ENCODE results near the gene TOB1. TPM values are rescaled to one million over a fixed set of nuclear protein-coding genes. Genes with fewer than 3 reads are reported as not detected.
A peak's percentile ranks its signal among the peaks of the same experiment; 100 is the strongest.

Gene TOB1
- total RNA-seq, 2 experiments from 2014 or later: 40.7 to 44.7 TPM

DNA sequence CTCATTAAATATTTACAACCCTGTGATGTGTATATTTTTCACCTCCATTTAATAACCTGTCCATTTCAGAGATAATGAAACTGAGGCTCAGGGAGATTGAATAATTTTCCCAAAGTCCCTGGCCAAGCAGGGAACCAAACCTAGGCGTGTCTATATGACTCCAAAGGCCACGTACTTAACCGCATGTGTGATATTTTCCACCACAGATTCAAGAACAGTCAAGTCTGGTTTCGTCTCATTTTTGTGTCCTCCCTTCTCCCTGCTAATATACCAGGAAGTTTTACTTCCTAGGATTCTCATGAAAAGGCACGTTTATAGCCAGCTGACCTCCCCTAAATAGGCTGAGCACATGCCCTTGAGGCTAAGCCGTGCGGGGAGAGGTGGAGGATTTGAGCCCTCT lies 15.5 kb downstream of the TOB1 start:
- Mint-ChIP-seq H3K27ac (no peak overlapping the region), H3K9me3 (no peaks in the 10 kb centered on the region), H3K36me3 (ENCODE audit: low read depth) (no peaks in the 10 kb centered on the region), H3K4me3 (no peak overlapping the region), H3K27me3 (ENCODE audit: low read depth) (no peaks in the 10 kb centered on the region), H3K4me1 (ENCODE audit: low read depth) (peaks cover 14% of the 10 kb centered on the region)
- CTCF ChIA-PET: interaction anchor here (0.7 to 4.3 kb wide), 7 partner anchors 14 to 106 kb away, joined by 3 to 81 read pairs (median 10); partner anchors contain the start of gene TOB1
- DNase-seq: no peak
- intact Hi-C loops (cut with micrococcal nuclease): no loop called here

DNA sequence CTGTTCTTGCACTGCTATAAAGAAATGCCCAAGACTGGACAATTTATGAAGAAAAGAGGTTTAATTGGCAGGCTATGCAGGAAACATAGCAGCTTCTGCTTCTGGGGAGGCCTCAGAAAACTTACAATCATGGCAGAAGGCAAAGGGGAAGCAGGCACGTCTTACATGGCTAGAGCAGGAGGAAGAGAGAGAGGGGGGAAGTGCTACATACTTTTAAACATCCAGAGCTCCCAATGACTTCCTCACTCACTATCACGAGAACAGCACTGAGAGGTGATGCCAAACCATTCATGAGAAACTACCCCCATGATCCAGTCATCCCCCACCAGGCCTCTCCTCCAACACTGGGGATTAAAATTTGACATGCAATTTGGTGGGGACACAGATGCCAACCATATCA lies 17.4 kb downstream of the TOB1 start:
- no peak overlapping the region for H3K4me3 Mint-ChIP-seq
- no peaks in the 10 kb centered on the region for H3K9me3 Mint-ChIP-seq
- no peak for DNase-seq
- no peak overlapping the region for H3K27ac Mint-ChIP-seq
- H3K27me3 Mint-ChIP-seq (ENCODE audit: low read depth): no peaks in the 10 kb centered on the region
- CTCF ChIA-PET: interaction anchor here (0.7 to 4.3 kb wide), 6 partner anchors 11 to 108 kb away, joined by 3 to 22 read pairs (median 3); no protein-coding TSS in a partner anchor
- H3K36me3 Mint-ChIP-seq (ENCODE audit: low read depth): no peaks in the 10 kb centered on the region
- intact Hi-C loops (cut with micrococcal nuclease): no loop called here
- peaks cover 14% of the 10 kb centered on the region for H3K4me1 Mint-ChIP-seq (ENCODE audit: low read depth)

DNA sequence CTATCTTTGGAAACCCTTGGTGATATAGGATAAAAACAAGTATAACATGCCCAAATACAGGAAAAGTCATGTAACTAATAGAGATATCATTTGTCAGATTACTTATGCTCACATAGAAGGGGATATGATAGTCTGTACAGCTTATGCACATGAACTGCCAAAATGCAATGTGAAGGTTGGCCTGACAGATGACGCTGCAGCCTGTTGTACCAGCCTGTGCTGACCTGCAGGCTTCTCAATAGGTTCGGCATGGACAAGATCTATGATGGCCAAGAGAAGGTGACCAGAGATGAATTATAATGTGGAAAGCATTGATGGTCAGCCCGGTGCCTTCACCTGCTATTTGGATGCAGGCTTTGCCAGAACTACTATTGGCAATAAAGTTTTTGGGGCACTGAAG lies 18.1 kb downstream of the TOB1 start:
- CTCF ChIA-PET: interaction anchor here (0.7 to 4.3 kb wide), 5 partner anchors 11 to 109 kb away, joined by 3 to 22 read pairs (median 3); no protein-coding TSS in a partner anchor

DNA sequence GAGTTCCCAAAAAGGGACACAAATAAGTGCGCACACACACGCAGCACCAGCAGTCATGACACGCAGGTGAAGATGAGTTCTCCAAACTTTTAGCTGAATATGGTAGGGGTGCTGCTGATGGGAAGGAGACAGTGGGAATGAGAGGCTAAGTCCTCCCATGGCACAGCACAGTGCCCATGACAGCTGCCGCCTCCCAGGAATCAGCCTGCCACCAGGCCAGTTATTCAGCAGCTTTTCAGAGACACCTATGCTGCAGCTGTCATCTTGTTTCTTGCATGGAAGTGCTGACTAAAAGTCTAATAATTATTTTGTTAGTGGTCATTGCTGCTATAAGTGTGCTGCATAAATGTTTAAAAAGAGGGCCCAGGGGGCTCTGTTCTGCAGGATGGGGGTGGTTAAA lies 18.6 kb downstream of the TOB1 start:
- no peaks in the 10 kb centered on the region for H3K27me3 Mint-ChIP-seq (ENCODE audit: low read depth)
- no peak overlapping the region for H3K27ac Mint-ChIP-seq
- peaks cover 10% of the 10 kb centered on the region for H3K4me1 Mint-ChIP-seq (ENCODE audit: low read depth)
- no peak for DNase-seq
- no peak overlapping the region for H3K4me3 Mint-ChIP-seq
- H3K9me3 Mint-ChIP-seq: no peaks in the 10 kb centered on the region
- intact Hi-C loops (cut with micrococcal nuclease): no loop called here
- CTCF ChIA-PET: interaction anchor here (4.3 kb wide), 1 partner anchor 110 kb away, joined by 22 read pairs; no protein-coding TSS in a partner anchor
- no peaks in the 10 kb centered on the region for H3K36me3 Mint-ChIP-seq (ENCODE audit: low read depth)

More for the DNA sequence above, 18.1 kb downstream of the TOB1 start:
- Mint-ChIP-seq H3K27me3 (ENCODE audit: low read depth) (no peaks in the 10 kb centered on the region), H3K27ac (no peak overlapping the region), H3K9me3 (no peaks in the 10 kb centered on the region), H3K36me3 (ENCODE audit: low read depth) (no peaks in the 10 kb centered on the region), H3K4me3 (no peak overlapping the region), H3K4me1 (ENCODE audit: low read depth) (peaks cover 14% of the 10 kb centered on the region)
- no peak for DNase-seq
- intact Hi-C loops (cut with micrococcal nuclease): no loop called here

DNA sequence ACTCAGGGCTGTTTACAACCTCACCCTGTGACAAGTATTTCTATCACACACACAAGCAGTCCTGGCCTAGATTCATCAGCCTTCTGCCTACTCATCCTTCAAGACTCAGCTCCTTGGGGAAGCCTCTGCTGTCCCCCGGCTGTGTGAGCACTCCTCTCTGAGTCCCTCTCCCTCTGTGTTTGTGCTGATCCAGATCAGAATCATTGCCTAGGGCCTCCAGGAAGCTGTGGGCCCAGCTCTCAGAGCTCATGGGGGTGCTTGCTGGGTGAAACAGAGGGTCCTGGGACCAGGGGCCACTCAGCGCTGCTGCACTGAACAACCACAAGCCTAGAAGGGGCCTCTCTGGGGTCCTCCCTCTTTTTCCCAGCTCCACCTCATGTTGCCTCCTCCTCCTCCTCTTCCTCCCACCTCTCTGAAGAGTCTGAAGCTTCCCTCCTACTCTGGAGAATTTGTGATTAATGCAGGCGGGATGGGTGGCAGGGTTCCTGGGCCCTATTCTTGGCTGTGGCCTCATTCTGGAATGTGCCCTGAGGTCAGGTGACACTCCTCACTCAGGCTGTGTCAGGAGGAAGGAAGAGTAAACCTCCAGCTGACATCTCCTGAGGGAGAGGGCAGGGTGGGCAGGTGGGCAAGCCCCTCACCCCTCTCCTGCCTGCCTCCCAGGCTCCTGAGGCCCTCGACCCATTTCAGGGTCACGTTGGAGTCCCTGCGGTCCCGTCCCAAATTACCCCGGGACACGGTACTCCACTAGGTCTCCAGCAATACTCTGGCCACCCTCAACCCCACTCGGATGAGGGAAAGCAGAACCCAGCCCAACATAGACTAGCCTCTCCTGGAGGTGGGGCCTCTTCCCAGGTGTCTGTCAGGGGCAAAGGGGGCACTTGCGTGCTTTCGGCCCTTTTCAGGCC lies 20.7 kb downstream of the TOB1 start:
- H3K27ac Mint-ChIP-seq: no peak overlapping the region
- CTCF ChIA-PET: interaction anchor here (1.1 kb wide), 1 partner anchor 28 kb away, joined by 3 read pairs; no protein-coding TSS in a partner anchor
- H3K4me1 Mint-ChIP-seq (ENCODE audit: low read depth): peaks cover 3% of the 10 kb centered on the region
- no peaks in the 10 kb centered on the region for H3K9me3 Mint-ChIP-seq
- H3K36me3 Mint-ChIP-seq (ENCODE audit: low read depth): no peaks in the 10 kb centered on the region
- H3K27me3 Mint-ChIP-seq (ENCODE audit: low read depth): no peaks in the 10 kb centered on the region
- intact Hi-C loops (cut with micrococcal nuclease): no loop called here
- DNase-seq: no peak
- H3K4me3 Mint-ChIP-seq: no peak overlapping the region

DNA sequence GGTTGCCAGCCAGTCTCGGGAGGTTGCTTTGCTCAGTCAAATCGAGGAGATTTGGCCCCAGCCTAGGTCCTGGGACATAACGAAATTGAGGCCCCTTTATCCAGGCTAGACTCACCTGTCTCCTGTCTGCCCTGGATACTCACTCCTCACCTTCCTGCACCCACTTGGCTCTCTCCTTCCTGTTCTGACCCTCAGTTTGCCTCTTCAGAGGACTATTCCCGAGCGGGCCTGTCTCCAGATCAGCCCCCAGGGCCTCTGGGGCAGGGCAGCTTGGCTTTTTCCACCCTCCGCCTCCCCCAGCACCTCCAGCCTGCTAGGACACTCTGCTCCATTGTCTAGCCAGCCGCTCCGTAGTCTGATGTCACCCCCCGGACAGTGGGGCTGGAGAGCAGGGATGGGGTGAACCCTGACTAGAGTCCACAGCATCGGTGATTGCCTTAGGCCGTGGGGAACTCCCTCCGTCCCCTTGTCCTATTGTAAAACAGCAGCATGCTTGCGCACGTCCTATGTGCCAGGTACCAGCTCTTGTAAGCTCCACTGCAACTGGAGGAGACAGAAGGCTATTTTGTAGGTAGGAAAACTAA lies 21.9 kb downstream of the TOB1 start:
- no peaks in the 10 kb centered on the region for H3K36me3 Mint-ChIP-seq (ENCODE audit: low read depth)
- no peaks in the 10 kb centered on the region for H3K27me3 Mint-ChIP-seq (ENCODE audit: low read depth)
- H3K9me3 Mint-ChIP-seq: no peaks in the 10 kb centered on the region
- H3K4me1 Mint-ChIP-seq (ENCODE audit: low read depth): peaks cover 3% of the 10 kb centered on the region
- H3K27ac Mint-ChIP-seq: no peak overlapping the region
- no peak for DNase-seq
- CTCF ChIA-PET: interaction anchor here (1.0 to 6.0 kb wide), 4 partner anchors 9 to 105 kb away, joined by 4 to 79 read pairs (median 12); no protein-coding TSS in a partner anchor
- intact Hi-C loops (cut with micrococcal nuclease): loop anchor here (5.0 kb wide), 1 partner anchor 362 kb away; no protein-coding TSS in a partner anchor
- H3K4me3 Mint-ChIP-seq: no peak overlapping the region

DNA sequence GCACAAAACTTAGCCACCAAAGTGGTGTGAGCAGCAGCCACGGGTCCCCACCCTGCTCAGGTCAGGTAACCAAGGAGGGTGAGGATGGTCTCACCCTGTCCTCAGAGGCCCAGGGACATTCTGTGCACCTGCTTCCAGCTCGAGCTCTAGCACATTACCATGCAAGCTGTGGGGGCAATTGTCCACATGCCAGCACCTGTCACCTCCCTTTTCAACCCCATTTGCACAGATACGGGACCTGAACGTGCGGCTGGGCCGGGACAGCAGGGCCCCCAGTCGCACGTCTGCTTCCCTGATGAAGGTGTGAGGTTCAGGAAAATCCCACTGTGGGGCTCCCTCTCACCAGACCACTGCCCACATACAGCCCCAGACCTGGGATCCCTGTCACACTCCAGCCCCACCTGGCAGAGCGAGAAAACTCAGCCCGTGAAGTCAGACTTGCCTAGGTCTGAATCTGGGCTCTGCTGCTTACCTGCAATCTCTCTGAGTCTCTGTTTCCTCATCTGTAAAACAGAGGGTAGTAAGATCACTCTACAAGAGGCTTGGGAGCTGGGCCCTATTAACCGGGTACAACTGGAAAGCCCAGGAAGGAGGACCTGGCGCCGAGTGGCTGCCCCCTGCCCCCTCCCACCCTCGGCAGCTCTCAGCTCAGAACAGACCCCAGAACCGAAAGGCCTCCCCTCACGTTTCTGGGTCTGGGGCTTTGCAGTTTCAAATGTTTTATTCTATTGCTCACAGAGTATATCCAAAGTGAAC lies 22.8 kb downstream of the TOB1 start:
- DNase-seq: no peak
- intact Hi-C loops (cut with micrococcal nuclease): loop anchor here (2.0 to 5.0 kb wide), 2 partner anchors 213 to 361 kb away; no protein-coding TSS in a partner anchor
- Mint-ChIP-seq H3K36me3 (ENCODE audit: low read depth) (no peaks in the 10 kb centered on the region), H3K9me3 (no peaks in the 10 kb centered on the region), H3K4me3 (no peak overlapping the region), H3K27me3 (ENCODE audit: low read depth) (no peaks in the 10 kb centered on the region), H3K27ac (no peak overlapping the region), H3K4me1 (ENCODE audit: low read depth) (peaks cover 3% of the 10 kb centered on the region)
- CTCF ChIA-PET: interaction anchor here (1.0 to 6.0 kb wide), 5 partner anchors 10 to 109 kb away, joined by 4 to 79 read pairs (median 6); no protein-coding TSS in a partner anchor

DNA sequence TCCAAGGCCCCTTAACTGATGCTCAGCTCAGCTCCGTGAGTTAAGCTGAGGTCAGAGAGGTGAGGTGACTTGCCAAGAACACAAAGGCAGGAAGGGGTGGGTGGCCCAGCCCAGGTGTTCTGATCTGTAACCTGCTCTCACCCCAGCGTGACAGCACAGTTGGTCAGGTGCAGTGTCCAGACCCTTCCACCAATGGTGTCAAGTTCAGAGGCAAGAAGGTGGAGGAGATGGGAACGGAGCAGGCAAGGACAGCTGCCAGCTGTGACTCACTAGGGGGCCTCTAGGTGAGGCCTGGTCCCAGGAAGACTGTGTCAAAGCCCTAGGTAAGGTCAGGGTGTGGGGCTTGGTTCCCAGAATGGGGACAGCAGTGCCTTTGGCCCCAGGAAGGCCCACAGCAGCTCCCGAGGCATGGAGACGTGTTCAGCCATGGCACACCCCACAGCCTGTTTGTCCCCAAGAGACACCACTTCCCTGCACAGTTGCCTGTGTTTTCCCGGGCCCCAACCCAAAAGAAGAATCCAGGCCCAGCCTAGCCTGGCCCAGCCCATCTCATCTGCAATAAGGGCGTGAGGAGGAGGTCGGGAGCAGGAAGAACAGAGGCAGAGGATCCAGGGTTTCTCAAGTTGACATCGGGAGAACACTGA lies 23.5 kb downstream of the TOB1 start:
- CTCF ChIA-PET: interaction anchor here (0.6 to 6.0 kb wide), 11 partner anchors 11 to 358 kb away, joined by 3 to 79 read pairs (median 4); partner anchors contain the start of gene TOB1
- no peak overlapping the region for H3K4me3 Mint-ChIP-seq
- no peaks in the 10 kb centered on the region for H3K27me3 Mint-ChIP-seq (ENCODE audit: low read depth)
- no peaks in the 10 kb centered on the region for H3K36me3 Mint-ChIP-seq (ENCODE audit: low read depth)
- no peaks in the 10 kb centered on the region for H3K9me3 Mint-ChIP-seq
- no peak for DNase-seq
- H3K4me1 Mint-ChIP-seq (ENCODE audit: low read depth): peaks cover 3% of the 10 kb centered on the region
- intact Hi-C loops (cut with micrococcal nuclease): loop anchor here (1.0 to 5.0 kb wide), 4 partner anchors 59 to 360 kb away; partner anchors contain the start of gene SPATA20
- H3K27ac Mint-ChIP-seq: no peak overlapping the region

DNA sequence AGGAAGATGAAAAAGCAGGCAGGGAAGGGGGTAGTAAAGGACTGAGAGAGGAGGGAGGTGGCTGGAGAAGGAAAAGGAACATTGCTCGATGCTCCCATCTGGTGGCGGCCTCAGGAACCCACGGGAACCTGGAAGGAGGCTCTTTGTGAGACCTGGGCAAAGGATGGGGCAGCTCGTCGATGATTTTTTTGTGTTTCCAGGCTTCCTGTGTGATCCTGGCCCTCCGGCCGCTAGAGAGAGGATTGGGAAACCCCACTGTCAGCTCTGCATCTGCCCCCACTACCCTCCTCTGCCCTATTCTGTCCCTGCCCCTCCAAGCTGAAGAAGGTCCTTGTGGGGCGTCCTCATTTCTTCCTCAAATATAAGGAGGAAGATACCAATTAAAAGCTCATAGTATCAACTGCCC lies 24.2 kb downstream of the TOB1 start:
- DNase-seq: peak; percentile 73
- intact Hi-C loops (cut with micrococcal nuclease): loop anchor here (1.0 to 5.0 kb wide), 5 partner anchors 25 to 360 kb away; partner anchors contain the start of gene SPATA20
- Mint-ChIP-seq H3K36me3 (ENCODE audit: low read depth) (no peaks in the 10 kb centered on the region), H3K4me1 (ENCODE audit: low read depth) (peaks cover 3% of the 10 kb centered on the region), H3K9me3 (no peaks in the 10 kb centered on the region), H3K27me3 (ENCODE audit: low read depth) (no peaks in the 10 kb centered on the region), H3K4me3 (no peak overlapping the region), H3K27ac (no peak overlapping the region)
- CTCF ChIA-PET: interaction anchor here (0.6 to 6.0 kb wide), 12 partner anchors 11 to 358 kb away, joined by 3 to 79 read pairs (median 3); partner anchors contain the start of gene TOB1

DNA sequence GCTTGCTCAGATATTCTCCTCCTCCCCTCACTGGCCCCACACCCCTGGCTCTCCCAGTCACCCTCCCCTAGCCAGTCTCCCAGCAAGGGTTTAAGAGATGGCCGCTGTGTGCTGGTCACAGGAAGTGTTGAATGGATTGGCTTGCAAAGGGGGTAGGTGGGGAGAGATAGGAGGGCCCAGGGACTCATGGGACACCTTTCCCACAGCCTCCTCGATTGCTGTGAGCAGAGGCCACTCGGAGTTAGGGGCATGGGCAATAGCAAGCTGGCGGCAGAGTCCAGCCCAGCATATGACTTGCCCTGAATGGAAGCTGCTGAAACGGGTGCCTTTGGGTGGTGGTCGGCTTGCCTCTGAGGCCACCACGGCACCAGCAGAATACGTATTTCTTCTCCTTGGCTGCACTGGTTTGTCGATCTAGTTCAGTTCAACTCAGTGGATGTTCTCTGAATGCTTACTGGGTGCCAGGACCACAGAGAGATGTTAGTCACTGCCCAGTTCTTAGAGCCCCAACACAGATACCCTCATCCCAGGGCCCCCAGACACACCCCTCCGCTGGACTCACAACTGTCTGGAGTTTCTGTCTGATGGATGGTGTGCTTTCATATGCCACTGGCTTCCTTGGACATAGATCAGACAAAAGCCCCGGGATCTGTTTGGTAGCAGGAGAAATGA lies 24.7 kb downstream of the TOB1 start:
- intact Hi-C loops (cut with micrococcal nuclease): loop anchor here (1.0 to 5.0 kb wide), 2 partner anchors 24 to 359 kb away; no protein-coding TSS in a partner anchor
- no peaks in the 10 kb centered on the region for H3K36me3 Mint-ChIP-seq (ENCODE audit: low read depth)
- no peaks in the 10 kb centered on the region for H3K9me3 Mint-ChIP-seq
- CTCF ChIA-PET: interaction anchor here (0.6 to 6.0 kb wide), 10 partner anchors 12 to 357 kb away, joined by 3 to 79 read pairs (median 4); no protein-coding TSS in a partner anchor
- H3K4me3 Mint-ChIP-seq: no peak overlapping the region
- H3K27ac Mint-ChIP-seq: no peak overlapping the region
- DNase-seq: no peak
- no peaks in the 10 kb centered on the region for H3K27me3 Mint-ChIP-seq (ENCODE audit: low read depth)
- H3K4me1 Mint-ChIP-seq (ENCODE audit: low read depth): peaks cover 3% of the 10 kb centered on the region
